Left forelimb (tissue), 1 donor: ENCODE measurements around the gene MTREX.
A peak's percentile ranks its signal among the peaks of the same experiment; 100 is the strongest.
"Not testable (repeated sequence)": the region's sequence is repeated elsewhere in the genome, so short reads cannot be mapped to it uniquely, and the experiment has no call there.

Source experiments
- DNase-seq: peaks from one replicate; pipeline ENCODE4 v3.0.0-alpha.2; 2018; ENCODE audit warnings: low spot score

The MTREX gene

DNA sequence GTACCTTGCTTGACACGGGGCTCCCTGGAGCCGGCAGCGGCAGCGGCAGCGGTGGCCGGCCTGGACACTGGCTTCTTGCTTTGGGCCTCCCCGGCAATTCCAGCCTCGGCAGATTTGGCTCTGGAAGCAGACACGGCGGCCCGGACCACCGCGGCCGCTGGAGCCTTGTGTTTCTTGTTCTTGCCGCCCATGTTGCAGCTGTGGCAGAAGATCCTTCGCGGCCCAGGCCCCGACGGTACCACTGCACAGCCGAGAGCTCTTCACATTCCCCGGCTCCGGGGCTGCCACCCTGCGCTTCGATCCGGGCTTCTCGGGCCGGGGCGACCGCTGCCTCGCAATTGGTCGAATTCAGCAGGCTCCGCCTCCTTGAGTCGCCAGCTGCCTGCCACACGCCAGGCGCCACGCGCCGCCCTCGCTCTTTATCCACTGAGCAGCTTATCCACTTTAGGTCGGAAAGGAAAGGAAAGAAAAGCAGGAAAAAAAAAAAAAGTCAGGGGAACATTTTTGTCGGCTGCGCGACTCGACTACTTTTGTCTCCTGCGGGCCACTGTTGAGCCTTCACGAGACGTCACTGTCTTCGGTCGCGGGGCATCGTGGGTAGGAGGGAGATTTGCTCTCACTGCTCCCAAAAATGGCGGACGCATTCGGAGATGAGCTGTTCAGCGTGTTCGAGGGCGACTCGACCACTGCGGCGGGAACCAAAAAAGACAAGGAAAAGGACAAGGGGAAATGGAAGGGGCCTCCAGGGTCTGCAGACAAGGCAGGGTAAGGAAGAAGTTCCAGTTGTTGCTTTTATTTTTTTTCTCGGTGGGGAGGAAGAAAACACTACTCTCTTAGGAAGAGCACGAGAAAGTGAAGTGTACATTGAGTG lies at the start of gene MTREX, which contains the start of gene DHX29:
MTREX (plus strand) TSS at position 607 of the 871 bp plus-strand sequence; CDS start at position 632, 25 bp downstream.
DHX29 (minus strand) TSS at position 312 of the 871 bp plus-strand sequence; CDS start at position 191, 121 bp downstream.
- peak; percentile 96 for DNase-seq

GRCh38 chr5:55258339-55258738 lies 49.5 kb upstream of the MTREX start:
- DNase-seq, result no peak

GRCh38 chr5:55276771-55277170 lies 31.0 kb upstream of the MTREX start:
- DNase-seq, result no peak

- no peak for DNase-seq
Measured at GRCh38 chr5:55278778-55279177, 29.0 kb upstream of the MTREX start.

- no peak for DNase-seq
Measured at GRCh38 chr5:55286411-55286933, 21.3 kb upstream of the MTREX start.

DNA sequence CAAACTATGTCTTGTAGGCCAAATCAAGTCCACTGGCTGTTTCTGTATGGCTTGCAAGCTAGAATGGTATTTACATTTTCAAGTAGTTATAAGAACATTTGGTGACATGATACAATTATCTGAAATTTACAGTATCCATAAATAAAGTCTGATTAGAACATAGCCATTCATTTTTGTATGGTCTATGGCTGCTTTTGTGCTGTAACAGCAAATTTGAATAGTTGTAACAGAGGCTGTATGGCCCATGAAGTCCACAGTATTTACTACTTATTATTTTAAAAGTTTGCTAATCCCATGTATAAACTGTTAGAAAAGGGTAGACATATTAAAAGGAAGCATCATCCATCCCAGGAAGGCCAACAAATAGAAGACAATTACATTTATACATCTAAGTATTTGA lies 18.0 kb upstream of the MTREX start:
- DNase-seq, result no peak

DNA sequence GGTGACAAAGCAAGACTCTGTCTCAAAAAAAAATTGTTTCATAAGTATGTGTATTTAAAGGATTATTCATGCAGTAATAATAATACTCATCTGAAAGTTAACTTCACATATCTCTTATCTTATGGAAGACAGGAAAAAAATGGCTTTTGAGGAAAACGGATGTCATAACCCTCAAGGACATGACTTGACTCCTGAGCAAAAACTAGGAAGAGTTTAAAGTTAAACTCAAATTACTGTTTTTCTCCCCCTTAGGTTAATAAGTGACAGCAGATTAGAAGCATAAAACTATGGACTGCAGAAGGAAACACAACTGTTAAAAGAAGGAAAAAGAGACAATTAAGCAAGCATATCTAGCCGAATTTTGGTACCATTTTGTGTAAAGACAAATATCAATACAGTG lies 16.8 kb upstream of the MTREX start:
- no peak for DNase-seq

DNA sequence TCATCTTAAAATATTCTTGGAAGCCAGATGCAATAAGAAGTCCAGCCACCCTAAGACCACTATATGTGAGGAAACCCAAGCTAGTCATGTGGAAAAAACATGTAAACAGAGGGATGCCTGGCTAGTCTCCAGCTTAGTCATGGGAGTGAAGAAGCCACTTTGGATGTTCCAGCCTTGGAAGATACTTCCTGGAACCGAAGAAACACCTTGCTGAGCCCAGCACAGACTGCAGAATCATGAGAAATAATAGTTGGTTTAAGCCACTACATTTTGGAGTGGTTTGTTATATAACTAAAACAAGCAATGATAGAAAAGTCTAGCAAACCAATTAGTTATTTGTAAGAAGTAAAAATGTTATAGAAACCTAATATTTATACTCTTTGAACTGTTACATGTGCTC lies 12.9 kb upstream of the MTREX start:
- no peak for DNase-seq

DNA sequence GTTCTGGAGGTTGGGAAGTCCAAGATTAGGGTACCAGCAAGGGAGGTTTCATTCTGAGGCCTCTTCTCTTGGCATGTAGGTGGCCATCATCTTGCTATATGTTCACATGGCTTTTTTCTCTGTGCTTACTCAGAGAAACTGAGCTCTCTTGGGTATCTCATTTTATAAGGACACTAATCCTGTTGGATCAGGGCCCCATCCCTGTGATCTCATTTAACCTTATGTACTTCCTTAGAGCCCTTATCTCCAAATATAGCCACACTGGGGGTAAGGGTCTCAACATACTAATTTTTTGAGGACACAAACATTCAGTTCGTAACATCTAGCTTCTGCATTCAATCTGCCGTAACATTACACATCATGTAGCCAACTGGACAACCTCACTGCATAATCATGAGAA lies 6.9 kb upstream of the MTREX start:
- no peak for DNase-seq

DNA sequence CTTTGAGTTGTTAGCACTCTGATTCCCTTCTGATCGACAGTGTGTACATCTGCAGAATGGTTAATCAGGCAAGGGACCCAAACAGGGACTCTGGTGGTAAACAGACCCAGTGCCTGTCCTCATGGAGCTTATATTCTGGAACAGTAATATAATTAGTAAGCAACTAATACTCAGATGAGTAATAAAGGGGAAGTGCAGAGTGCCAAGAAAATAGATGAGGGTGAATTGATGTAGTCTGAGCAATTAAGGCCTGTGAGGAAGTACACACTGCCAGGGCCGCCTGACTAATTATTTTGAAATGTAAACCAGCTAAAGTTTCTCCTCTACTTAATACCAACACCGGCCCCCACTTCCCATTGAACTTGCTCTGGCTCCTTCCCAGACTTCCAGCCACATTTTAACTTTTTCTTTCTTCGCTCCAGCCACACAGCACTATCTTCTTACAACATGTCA lies 4.5 kb upstream of the MTREX start:
- DNase-seq, result no peak

- DNase-seq, result no peak
Measured at GRCh38 chr5:55304584-55304983, 3.2 kb upstream of the MTREX start.

GRCh38 chr5:55305345-55305744 lies 2.4 kb upstream of the MTREX start:
- no peak for DNase-seq

DNA sequence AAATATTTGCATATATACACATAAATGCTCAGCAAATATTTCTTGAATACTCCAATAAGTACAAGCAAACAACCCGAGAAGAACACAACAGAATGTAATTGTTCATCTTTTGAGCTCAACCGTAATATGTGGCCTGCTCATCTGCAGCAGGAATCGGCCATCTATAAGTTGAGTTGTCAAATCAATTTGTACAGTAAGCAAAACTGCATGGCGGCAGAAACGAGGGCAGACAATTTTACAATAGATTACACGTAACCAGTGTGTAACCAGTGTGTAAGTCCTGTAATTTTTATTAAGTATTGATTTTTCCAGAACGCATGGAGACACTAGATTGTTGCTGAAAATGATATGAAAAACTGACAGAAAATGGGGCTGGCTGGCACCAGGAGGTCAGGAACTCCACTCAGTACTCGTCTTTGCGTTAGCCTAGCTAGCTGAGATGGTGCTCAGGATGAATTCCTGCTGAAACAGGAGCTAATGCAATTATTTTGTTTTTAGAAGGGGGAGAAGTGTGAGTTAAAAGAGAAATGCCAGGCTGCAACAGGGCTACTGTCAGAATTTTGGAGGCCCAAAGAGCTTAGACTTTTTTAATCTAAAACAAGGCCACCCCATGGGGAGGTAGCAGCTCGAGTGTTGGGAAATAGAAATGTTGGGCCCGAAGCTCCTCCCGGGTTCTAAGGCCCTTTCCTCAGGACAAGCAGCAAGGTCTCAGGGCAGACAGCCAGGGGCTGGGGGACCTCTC lies 977 bp upstream of the MTREX start:
- no peak for DNase-seq

GRCh38 chr5:55308254-55308836 lies 556 bp downstream of the MTREX start:
- DNase-seq, result peak; percentile 60

DNA sequence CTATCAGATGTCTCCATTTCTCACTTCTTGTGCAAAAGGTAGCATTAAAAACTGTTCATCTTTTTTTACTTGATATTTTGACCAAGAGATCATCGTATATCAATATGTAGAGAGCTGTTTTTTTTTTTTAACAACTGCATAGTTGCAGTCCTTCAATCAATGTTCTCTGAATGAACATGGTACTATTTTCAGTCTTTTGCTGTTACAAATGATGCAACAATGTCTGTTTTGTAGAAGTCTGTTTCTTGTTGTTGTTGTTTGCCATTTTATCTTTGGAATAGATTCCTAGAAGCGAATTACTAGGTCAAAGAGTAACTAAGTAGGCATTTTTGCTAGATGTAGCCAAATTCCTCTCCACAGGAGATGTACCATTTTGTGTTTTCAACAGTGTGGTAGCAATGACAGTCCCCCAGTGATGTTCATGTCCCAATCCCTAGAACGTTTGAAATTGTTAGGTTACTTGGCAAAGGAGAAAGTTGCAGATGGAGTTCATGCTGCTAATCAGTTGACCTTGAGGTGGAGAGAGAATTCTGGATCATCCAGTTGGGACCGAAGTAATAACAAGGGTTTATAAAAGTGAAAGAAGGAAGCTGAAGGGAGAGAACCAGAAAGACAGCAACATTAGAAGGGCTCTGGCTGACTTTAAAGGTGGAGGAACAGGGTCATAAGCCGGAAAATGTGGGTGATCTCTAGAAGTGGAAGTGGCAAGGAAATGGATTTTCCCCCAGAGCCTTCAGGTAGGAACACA lies 6.3 kb downstream of the MTREX start:
- DNase-seq, result no peak

- no peak for DNase-seq
Measured at GRCh38 chr5:55316289-55316688, 8.5 kb downstream of the MTREX start.

- DNase-seq, result no peak
Measured at GRCh38 chr5:55316837-55317236, 9.0 kb downstream of the MTREX start.

GRCh38 chr5:55318237-55318636 lies 10.4 kb downstream of the MTREX start:
- not testable (repeated sequence) for DNase-seq

GRCh38 chr5:55319491-55319890 lies 11.7 kb downstream of the MTREX start:
- no peak for DNase-seq

DNA sequence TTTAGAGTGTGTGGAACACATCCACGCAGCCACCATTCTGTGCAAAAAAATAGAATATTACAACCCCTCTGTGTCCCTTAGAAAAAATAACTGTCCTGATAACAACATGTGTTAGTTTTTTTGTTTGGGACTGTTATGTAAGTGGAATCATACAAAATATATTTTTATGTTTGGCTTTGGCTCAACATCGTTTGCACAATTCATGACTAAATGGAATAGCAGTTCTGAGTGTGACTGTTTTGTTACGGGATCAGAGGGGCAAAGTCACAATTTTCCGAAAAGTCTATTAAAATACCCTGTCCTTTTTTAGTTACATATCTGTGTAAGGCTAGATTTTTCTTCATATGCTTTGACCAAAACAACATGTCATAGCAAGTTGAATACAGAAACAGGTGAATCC lies 12.8 kb downstream of the MTREX start:
- DNase-seq, result no peak

GRCh38 chr5:55324006-55324405 lies 16.2 kb downstream of the MTREX start:
- no peak for DNase-seq
